HG03095 (cell line): Measurements from ENCODE around the gene ZIK1.

Experiments used
- ATAC-seq: cut with Tn5 transposase; IDR thresholded peaks from one replicate; pipeline ENCODE4 v1.9.1; 2021; ENCODE audit warnings: moderate library complexity; ENCODE audit not compliant: unreplicated experiment

Gene ZIK1

DNA sequence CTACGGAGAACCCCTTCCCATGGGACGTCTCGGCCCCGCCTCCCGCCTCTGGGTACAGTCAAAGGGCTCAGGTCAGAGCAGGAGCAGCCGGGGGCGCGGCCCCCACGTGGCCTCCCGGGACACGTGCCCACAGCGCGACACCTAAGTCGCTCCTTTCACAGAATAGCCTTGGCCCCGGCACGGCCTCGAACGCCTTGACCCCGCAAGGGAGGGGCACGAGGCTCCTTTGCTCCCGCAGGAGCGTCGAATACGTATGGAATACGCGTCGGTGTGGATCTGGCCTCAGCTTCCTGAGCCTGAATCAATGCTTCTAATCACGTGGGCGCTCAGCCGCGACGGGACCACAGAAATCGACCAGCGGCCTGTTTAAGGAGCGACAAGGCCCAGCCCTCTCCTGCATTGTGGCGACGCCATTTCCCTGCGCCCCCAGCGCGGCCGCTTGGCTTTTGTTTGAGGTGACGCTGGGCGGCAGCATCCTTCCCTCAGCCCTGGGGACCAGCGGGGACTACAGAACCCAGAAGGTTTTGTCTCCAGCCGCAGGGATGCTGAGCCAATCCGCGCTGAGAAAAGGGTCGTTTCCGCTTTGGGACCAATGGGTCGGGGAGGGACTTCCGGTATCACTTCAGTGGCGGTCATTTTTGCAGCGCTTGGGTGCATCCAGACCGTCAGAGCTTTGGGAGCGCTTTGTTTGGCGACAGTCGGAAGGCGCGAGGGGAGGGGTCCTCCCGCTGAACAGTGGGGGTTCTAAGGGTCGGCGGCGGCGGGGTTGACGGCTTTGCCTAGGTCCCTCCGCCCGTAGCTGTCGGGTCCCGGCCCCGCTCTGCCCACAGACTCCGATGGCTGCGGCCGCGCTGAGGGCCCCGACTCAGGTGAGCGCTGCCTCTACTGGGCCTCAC lies at the start of gene ZIK1:
Gene ZIK1 (plus strand): TSS at position 625 of the 896 bp plus-strand sequence. CDS start 212 bp downstream, at position 837.
- ATAC-seq, result peak; percentile 75

DNA sequence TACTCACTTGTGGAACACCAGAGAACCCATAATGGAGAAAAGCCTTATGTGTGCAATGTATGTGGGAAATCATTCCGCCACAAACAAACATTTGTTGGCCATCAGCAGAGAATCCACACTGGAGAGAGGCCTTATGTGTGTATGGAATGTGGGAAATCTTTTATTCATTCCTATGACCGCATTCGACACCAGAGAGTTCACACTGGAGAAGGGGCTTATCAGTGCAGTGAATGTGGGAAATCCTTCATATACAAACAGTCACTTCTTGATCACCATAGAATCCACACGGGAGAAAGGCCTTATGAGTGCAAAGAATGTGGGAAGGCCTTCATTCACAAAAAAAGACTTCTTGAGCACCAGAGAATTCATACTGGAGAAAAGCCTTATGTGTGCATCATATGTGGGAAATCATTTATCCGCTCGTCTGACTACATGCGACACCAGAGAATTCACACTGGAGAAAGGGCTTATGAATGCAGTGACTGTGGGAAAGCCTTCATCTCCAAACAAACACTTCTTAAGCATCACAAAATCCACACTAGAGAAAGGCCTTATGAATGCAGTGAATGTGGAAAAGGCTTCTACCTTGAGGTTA lies 45.9 kb upstream of the ZIK1 start:
- ATAC-seq, result no peak

DNA sequence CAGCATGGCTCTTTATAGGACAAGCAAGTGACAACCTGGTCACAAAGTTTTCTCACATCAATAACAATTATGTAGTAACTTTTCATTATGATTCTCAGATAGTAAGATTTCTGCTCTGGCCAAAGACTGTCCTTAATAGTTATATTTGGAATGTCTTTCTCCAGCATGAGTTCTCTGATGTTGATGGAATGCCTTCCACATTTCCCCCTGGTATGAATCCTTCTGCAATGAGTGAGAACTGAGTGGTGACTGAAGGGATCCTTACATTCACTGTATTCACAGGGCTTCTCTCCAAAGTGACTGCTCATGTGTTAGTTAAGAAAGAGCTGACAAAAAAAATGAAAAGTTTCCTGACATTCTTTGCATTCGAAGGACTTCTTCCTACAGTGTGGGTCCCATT lies 37.4 kb upstream of the ZIK1 start:
- no peak for ATAC-seq

DNA sequence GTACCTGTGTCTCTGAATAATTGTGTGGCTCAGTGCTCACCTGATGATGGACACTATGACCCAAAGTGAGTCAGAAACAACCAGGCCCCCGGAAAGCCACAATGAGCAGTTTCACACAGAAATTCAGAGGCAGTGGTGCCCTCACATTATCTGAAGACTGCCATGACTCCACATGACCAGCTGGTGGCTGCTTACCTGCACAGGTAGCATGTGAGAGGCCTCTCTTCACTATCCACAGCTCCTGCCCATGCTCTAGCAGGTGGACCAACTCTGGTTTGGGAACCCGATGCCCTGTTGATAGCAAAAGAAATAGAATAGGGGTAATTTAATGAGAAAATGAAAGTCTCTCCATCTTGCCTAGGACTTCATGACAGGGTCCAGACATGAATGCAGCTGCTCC lies 31.5 kb upstream of the ZIK1 start:
- no peak for ATAC-seq

DNA sequence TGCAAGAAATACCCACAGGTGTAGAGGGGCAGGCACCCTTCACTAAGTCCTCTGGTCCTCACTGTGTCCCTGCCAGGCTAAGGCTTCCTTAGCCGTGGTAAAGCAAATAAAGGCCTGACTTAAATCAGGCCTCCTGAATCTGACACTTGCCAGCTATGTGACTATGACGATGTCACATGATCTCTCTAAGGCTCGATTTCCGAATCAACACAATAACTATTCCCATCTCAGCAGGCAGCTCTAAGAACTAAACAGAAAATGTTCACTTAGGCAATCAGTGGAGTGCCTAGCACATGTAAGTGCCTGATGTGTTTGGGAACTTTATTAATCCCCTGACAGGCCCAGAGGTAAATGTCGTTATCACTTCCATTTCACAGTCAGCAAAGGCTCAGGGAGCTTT lies 26.3 kb upstream of the ZIK1 start:
- ATAC-seq, result no peak

DNA sequence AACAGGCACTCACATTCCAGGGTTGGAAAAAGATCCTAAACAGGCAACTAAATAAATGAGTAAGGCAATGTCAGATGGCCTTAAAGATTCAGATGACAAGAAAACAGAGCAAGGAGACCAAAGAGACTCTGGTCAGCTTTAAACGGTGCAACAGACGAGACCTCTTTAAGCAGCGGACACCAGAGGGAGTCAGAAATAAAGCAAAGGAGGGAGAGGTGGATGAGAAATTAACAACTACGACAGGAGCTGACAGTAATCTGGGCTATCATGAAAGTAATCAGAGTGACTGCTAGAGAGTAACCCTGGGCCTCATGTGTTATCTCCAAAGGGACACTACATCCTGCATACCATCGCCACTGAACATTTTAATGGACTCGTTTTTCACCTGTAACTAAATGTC lies 25.4 kb upstream of the ZIK1 start:
- no peak for ATAC-seq

DNA sequence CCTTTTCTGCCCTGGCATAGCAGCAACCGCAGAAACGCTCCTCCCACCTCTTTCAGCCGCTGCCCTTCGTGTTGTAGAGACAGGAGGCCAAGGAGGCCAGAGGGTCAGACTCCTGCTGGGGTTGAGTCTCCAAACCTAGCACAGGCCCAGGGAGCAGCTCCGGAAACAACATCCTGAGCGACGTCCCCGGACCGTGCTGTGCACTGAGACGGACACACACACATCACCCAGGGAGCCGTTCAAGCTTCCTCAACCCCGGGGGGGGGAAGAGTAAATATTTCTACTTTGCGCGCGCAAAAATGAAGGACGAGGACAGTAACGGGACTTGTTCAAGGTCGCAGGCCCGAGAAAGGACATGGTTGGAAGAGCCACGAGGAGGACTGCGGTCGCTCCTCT lies 24.9 kb upstream of the ZIK1 start:
- no peak for ATAC-seq

DNA sequence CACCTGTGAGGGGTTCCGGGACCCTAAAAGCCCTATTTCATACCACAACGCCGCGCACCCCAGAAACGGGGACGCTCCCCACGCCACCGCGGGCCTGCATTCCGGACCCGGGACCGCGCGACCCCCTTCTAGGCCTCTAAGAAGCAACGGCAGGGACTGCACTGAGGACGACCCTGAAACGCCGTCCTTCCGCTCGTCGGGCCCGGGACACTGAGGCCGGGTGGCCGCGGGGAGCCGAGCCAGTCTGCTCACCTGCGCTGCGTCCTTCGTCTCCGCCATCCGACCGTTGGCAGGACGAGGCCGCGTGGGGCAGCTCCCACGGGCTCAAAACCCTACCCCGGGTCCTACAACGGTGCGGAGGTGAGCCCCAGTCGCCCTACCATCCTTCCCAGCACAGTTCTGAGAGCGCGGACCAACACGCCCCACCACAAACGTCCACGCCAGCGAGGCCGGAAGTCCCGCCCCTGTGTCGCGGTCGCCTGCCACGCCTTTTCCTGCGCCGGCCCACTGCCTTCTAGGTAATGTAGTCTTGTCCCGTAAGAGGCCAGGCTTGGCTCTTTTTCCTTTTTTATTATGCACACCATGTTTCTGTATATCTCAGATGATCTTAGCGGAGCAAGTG lies 24.4 kb upstream of the ZIK1 start, which contains the start of gene ZNF550:
Gene ZNF550 (minus strand): TSS at position 460 of the 622 bp plus-strand sequence. CDS start 181 bp downstream, at position 279.
- peak; percentile 93 for ATAC-seq

DNA sequence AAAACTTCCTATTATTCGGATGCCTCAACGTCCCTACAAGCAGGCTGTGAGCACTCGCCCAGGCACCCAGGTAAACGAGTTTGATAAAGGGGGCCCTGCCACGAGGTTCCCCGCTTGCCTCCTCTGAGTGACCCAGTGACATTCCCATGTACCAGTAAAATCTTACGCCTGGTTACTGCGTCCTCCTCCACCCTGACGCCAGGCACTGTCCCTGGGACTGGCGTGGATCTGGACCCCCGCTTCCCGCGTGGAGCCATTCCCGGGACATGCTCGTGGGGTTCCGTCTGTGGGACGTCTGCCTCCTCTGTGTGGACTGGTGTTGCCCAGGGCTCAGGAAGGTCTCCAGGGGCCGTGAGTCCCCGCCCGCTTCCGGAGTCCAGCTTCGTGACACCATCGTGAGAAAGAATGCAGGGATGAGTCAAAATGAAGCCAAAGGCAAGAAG lies 23.9 kb upstream of the ZIK1 start:
- ATAC-seq, result no peak

DNA sequence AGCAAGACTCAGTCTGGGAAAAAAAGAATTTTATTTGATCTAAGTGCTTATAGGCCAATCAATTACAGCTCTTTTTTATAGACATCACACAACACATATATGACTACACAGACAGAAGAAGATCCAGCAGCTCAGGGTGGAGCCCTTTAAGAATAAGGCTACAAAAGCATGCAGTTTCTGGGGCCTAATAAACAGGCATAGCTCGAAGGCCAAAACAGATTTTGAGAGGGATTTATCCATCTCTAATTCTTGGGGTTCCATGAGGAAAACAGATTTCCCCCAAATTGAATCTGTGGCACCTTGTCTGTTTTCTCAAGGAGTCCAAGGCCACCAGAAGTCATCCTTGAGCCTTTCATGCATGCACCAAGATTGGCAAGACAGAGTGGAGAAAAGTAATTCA lies 20.4 kb upstream of the ZIK1 start:
- no peak for ATAC-seq

DNA sequence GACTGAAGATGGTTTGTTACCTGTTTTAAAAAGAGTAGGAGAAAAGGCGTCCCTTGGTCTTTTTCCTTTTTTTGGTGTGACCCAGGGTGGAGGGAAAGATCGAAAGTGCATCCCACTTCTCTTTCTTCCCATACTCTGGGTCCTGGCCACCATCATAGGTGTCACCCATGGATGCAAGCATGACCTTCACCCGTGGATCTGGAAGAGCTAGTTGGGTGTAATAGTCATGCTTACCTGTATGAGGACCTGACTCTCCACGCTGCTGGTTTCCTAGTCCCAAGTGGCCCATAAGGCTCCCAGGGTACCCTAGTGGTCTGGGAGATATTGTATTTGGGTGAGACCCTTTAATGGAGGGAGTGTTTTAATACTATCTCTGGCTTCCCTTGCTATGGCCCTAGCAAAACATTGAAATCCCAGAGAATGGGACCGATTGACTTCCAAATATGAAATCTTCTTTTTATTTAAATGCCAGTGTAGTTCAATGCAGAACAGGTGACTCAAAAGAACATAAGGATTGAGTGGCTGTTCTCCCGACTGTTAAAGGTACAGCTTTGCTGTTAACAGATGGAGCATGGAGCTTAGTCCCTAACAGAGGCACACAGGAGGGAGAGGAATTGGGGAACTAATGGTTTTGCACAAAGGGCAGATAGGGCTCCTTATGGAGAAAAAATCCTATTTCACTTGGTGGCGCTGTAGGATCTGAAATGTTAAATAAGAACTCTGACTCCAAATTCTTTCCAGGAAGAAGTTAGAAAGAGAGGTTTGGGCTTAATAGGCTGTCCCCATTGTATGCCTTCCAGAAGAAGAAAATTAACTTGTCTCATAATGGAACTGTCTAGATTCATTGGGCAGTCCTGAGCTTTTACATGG lies 17.3 kb upstream of the ZIK1 start:
- no peak for ATAC-seq

DNA sequence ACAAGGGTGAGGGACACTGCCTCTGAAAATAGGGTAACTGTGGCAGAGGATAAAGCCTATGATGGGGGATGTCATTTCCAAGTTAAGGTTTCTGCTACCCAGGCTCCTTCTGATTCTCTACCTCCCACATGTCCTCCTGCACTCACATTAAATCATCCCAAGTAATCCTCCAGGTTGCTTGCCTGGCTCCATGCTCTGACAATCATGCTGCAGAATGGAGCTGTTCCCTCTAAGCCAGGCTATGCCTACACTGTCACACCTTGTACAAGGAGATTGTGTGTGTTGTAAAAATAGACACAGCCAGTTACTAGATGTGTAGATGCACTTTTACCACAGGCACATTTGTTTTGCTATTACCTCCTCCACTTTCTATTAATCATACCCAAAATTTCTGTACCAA lies 13.2 kb upstream of the ZIK1 start:
- ATAC-seq, result no peak

DNA sequence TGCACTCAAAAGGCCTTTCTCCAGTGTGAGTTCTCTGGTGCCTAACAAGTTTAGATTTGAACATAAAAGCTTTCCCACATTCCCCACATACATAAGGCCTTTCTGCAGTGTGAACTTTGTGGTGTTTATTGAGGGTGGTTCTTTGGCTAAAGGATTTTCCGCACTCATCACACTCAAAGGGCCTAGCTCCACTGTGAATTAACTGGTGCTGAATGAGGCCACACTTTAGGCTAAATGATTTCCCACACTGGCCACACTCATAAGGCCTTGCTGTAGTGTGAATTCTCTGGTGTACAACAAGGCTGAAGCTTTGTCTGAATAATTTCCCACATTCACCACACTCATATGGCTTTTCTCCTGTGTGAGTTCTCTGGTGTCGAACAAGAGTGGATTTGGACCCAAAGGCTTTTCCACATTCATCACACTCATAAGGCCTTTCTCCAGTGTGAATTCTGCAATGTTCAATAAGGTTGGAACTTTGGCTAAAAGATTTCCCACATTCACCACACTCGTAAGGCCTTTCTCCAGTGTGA lies 11.5 kb upstream of the ZIK1 start:
- ATAC-seq, result no peak

DNA sequence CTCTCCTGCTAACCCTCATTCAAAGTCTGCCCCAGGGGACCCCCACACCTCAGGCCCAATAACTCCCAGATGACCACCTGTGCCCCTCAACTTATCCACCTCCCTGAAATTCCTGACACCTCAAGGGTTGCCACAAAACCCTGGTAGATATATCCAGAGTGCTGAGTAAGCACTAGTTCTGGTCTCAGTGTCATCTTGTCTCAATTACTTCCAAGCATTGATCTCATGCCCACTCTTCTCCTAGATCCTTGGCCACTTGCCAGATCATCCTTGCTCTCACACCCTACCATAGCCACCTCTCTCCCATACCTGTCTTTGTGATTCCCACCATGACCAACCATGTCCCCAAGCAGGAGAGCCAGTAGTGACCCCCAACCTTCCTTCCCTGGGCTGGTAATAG lies 7.3 kb upstream of the ZIK1 start:
- no peak for ATAC-seq

DNA sequence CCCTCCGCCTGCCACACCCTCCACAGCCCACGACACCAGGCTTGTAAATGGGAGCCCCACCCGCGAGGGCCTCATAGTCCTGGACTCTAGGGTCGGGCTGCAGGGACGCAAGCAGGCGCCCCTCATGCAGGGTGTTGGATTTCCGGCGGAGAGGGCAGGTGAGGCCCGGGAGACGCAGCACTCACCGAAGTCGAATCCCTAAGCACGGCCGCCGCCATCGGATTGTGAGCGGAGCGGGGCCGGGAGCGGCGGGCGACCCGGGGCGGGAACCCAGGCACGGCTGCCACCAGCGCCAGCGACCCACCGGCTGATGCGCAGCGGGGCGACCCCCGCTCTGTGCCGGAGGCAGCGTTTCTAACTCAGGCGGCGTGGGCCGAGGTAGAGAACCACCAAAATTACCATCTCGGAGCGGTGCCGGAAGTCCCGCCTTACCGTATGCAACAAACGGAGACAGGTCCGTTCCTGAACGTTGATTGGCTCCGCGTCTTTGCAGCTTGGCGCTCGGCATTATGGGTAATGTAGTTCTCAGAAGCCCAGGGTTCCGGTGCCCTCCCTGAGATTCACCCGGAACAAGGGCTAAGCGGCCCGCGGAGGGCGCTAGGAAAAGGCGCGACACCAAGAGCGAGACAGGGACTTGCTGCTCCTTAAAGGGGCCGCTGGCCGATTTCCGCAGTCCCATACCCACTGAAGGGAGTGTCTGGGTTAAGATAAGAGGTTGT lies 5.3 kb upstream of the ZIK1 start, which contains the start of gene ZNF416:
Gene ZNF416 (minus strand): TSS at position 425 of the 719 bp plus-strand sequence. CDS start 207 bp downstream, at position 218.
- ATAC-seq, result peak; percentile 85

DNA sequence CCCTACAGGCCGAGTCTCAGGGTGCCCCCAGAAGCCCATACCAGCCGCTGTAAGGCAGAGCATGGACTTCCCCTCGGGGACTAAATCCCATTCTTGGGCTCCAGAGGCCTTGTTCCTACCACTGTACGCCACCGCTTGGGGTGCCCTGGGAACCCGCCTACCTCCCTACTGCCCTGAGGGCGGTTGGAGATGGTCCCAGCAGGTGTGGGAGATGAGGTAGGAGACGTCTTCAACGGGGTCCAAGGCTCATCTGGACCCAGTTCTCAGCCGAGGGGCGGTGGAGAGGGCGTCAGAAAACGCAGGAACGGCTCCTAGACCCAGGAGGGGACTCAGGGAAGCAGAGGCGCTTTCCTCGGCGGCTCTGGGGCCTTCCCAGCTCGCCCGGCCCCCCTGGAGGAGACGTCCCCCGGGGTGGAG lies 833 bp upstream of the ZIK1 start:
- no peak for ATAC-seq

DNA sequence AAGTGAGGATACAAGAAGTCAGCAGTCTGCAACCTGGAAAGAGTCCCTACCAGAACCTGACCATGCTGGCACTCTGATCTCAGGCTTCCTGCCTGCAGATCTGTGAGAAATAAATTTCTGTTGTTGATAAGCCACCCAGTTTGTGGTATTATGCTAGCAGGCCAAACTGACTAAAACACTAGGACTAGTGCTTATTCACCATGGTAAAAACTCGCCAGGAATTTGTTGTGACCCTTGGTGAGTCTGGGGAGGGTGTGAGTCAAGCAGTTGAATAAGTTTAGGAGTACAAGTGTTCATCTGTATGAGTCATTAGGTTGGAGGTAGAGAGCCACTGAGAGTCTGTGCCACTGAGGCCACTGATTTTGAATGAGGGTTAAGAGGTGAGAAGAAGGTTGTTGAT lies 3.6 kb downstream of the ZIK1 start:
- no peak for ATAC-seq

DNA sequence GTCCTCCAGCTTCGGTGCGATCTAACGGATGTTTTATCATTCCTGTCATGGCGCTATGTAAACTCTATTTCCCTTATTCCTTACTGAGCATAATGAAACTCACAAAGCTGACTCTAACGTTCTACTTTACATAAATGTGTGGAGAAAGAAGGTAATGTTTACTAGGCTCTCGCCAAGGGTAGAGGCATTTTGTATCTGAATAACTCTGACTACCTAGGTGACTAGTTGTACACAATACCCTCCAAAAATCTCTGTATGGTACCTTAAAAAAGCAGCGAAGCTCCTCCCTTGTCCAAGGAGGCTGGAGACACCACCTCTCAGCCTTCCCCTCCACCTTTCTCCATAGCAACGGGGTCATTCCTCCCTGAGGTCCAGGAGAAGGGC lies 15.4 kb downstream of the ZIK1 start:
- peak; percentile 24 for ATAC-seq

DNA sequence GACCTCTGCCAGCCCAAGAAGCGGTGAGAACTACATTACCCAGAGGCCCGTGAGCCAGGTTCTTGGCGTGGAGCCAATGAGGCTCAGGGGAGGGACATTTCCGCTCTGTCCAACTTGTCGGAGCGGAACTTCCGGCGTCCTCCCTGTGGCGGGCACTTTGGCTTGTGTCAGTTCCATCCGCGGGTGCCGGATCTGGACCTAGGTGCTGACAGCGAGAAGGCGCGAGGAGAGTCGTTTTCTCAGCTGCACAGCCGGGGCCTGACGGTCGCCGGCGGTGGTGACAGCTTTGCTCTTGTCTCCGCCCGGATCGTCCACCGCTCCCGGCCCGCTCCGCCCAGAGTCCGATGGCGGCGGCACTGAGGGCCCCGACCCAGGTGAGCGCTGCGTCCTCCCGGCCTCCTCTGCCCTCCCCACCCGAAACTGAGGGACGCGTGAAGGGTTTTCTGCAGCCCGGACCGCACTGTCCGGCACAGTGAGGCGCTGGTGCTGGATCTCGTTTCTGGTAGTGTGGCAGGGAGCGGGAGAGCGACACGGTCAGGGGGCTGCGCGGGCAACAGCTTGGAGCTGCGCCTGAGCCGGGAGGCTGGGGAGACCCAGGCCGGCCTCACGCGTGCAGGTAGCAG lies 15.9 kb downstream of the ZIK1 start, which contains the start of gene ZNF530:
Gene ZNF530 (plus strand): TSS at position 125 of the 623 bp plus-strand sequence. CDS start 4,461 bp downstream, outside the sequence.
- peak; percentile 88 for ATAC-seq
